Lung (tissue), 12 donors: ENCODE measurements around the gene CTCFL. TPM values are rescaled to one million over a fixed set of nuclear protein-coding genes. Genes with fewer than 3 reads are reported as not detected.

Experiments
- ATAC-seq: fragments of 200-7000 bp; cut with Tn5 transposase; one replicate; pipeline ENCODE4 v1.9.1; 2020; ENCODE audit warnings: moderate number of reproducible peaks; ENCODE audit not compliant: insufficient read depth, low FRiP score
- DNase-seq, 3 donors: peaks; one replicate each; pipeline ENCODE4 v3.0.0-alpha.2; 2013 to 2017
- H3K27ac ChIP-seq, 2 donors: one replicate each; pipeline ENCODE4 v1.5.1; 2013; ENCODE audit warnings: mild to moderate bottlenecking in 2 of 2, moderate library complexity in 2 of 2, control low read depth in 1 of 2, inconsistent platforms in 1 of 2, low read depth in 1 of 2, low read length in 1 of 2
- H3K27me3 ChIP-seq, 3 donors: one replicate each; pipeline ENCODE4 v1.5.1; 2013; ENCODE audit warnings: low read length in 2 of 3; ENCODE audit not compliant: control insufficient read depth in 3 of 3, insufficient read depth in 3 of 3
- H3K36me3 ChIP-seq, 4 donors: one replicate each; pipeline ENCODE4 v1.5.1; 2013; ENCODE audit warnings: low read length in 4 of 4, mild to moderate bottlenecking in 1 of 4, moderate library complexity in 1 of 4; ENCODE audit not compliant: control insufficient read depth in 4 of 4, insufficient read depth in 4 of 4
- H3K4me1 ChIP-seq, 5 donors: one replicate each; pipeline ENCODE4 v1.5.1; 2013; ENCODE audit warnings: low read length in 5 of 5, mild to moderate bottlenecking in 2 of 5, moderate library complexity in 1 of 5; ENCODE audit not compliant: control insufficient read depth in 5 of 5, insufficient read depth in 5 of 5
- H3K4me3 ChIP-seq: one replicate; pipeline ENCODE4 v1.5.1; 2013; ENCODE audit warnings: mild to moderate bottlenecking, control low read depth, moderate library complexity
- H3K9ac ChIP-seq, 2 donors: one replicate each; pipeline ENCODE4 v1.5.1; 2013; ENCODE audit warnings: low read length in 2 of 2, control low read depth in 1 of 2; ENCODE audit not compliant: insufficient read depth in 1 of 2
- H3K9me3 ChIP-seq, 4 donors: one replicate each; pipeline ENCODE4 v1.5.1; 2013; ENCODE audit warnings: low read length in 3 of 4, mild to moderate bottlenecking in 1 of 4, moderate library complexity in 1 of 4; ENCODE audit not compliant: control insufficient read depth in 4 of 4, insufficient read depth in 3 of 4
- WGBS, 2 donors: extraction: QIAGEN DNeasy Blood & Tissue Kit; methylation state at CpG; one replicate each; pipeline ENCODE4 v1.1.7; 2013; 5-methylcytosine and 5-hydroxymethylcytosine counted together
- polyA plus RNA-seq, 2 donors: library from polyadenylated mRNA; stranded (reverse); fragments of 200-250 nt; gene quantifications; one replicate each; pipeline ENCODE4 v1.2.1, GENCODE V29; 2013
- total RNA-seq, 2 donors: library from RNA; depleted of rRNA in 1 of 2; stranded (reverse); fragments of >200 nt in 1 of 2; gene quantifications; one replicate each; pipeline ENCODE4 v1.2.1, GENCODE V29; 2014 to 2021
- TF ChIP-seq, protein P1 (sequence below): IDR thresholded peaks from 2 replicates; pipeline ENCODE4 v1.5.1; 2012; ENCODE audit warnings: mild to moderate bottlenecking; ENCODE audit errors: control extremely low read depth, extremely low read depth
- donor health status: control.
- donor health status: control.
- donor health status: Bipolar disorder and iron deficiency.
- donor health status: healthy.
- donor health status: DM: yes; HTN: yes; CAD: no.

CTCFL gene
- total and polyA plus RNA-seq, 4 donors = 0.02 TPM; not detected in 3

DNA sequence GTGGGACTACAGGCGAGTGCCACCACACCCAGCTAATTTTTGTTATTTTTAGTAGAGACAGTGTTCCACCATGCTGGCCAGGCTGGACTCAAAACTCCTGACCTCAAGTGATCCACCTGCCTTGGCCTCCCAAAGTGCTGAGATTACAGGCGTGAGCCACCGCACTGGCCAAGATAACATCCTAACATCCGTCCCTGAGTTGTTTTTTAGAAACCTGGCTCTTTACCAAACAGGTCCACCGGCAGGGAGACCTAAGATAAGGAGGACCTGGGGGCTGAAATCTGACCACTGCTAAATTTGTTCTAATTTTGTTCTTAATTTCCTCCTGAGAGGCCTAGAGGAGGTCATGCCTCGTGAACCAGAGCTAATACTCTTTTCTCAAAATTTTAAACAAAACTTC is 20.5 kb downstream of the CTCFL start:
- H3K27ac ChIP-seq = no peak overlapping the region
- DNase-seq = no peak
- peaks cover 0 to 7% (median 0%) of the 10 kb centered on the region in 5 donors for H3K4me1 ChIP-seq
- H3K36me3 ChIP-seq = no peaks in the 10 kb centered on the region
- H3K9ac ChIP-seq = no peak overlapping the region
- WGBS, 2 donors = 81 to 90% methylated on average over 6 of the region's 6 CpGs
- H3K27me3 ChIP-seq = no peaks in the 10 kb centered on the region
- H3K4me3 ChIP-seq = no peak overlapping the region
- TF ChIP-seq, protein P1, sequence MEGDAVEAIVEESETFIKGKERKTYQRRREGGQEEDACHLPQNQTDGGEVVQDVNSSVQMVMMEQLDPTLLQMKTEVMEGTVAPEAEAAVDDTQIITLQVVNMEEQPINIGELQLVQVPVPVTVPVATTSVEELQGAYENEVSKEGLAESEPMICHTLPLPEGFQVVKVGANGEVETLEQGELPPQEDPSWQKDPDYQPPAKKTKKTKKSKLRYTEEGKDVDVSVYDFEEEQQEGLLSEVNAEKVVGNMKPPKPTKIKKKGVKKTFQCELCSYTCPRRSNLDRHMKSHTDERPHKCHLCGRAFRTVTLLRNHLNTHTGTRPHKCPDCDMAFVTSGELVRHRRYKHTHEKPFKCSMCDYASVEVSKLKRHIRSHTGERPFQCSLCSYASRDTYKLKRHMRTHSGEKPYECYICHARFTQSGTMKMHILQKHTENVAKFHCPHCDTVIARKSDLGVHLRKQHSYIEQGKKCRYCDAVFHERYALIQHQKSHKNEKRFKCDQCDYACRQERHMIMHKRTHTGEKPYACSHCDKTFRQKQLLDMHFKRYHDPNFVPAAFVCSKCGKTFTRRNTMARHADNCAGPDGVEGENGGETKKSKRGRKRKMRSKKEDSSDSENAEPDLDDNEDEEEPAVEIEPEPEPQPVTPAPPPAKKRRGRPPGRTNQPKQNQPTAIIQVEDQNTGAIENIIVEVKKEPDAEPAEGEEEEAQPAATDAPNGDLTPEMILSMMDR = no peak
- peaks cover 0 to 3% (median 0%) of the 10 kb centered on the region in 4 donors for H3K9me3 ChIP-seq
- no peak for ATAC-seq

DNA sequence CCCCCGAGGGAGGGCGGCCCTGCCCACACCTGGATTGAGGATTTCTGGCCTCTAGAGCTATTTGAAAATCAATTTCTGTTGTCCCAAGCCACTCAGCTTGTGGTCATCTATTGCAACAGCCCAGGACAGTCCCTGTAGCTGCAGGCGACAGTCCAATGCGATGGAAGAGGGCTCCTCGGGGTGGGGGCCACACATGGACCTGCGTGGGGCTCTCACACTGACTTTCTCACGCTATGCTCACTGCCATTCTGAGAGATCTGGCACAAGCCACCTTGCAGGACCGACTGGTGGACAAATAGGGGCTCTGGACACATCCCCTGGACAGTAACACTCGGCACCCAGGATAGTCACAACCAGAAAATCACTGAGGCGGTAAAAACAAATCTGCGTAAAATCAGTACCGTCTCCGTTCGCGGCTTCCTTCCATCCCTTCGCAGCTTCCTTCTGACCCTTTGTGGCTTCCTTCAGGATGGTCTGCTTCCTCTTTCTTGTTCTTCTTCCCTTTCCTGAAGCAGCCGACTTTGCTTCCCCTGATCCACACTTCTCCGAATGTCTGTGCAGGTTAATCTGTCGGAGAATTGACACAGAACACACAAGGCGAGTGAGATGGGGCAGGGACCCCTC is 21.8 kb downstream of the CTCFL start:
- WGBS, 2 donors = 40 to 64% methylated on average over 20 of the region's 20 CpGs

DNA sequence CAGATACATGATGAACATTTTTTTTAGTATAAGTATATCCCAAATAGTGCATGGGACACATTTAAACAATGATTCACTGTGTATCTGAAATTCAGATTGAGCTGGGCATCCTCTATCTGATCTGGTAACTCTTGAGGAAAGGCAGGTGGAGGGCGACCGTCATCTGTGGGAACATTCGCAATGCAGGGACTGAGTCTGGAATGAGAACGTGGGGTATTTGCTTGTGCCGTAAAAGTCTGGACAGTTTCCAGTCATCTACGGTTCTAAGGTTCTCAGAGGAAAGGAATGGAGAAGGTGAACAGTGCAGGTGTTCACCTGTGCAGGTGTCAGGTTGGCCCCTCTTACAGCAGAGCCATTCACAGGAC is 22.6 kb downstream of the CTCFL start:
- WGBS, 2 donors = 89 to 90% methylated on average over 6 of the region's 6 CpGs
- DNase-seq (no peak), ATAC-seq (no peak)
- Histone ChIP-seq H3K27me3 (no peaks in the 10 kb centered on the region), H3K27ac (no peak overlapping the region), H3K36me3 (no peaks in the 10 kb centered on the region), H3K9me3 (peaks cover 0 to under 1% (median 0%) of the 10 kb centered on the region in 4 donors), H3K9ac (no peak overlapping the region), H3K4me3 (no peak overlapping the region), H3K4me1 (peaks cover 0 to 3% (median 0%) of the 10 kb centered on the region in 5 donors)
- TF ChIP-seq, protein P1 = no peak

More for the DNA sequence above, 21.8 kb downstream of the CTCFL start:
- ATAC-seq = no peak
- H3K9ac ChIP-seq = no peak overlapping the region
- H3K4me3 ChIP-seq = no peak overlapping the region
- DNase-seq = no peak
- H3K27ac ChIP-seq = no peak overlapping the region
- H3K4me1 ChIP-seq = peaks cover 0 to 7% (median 0%) of the 10 kb centered on the region in 5 donors
- peaks cover 0 to 3% (median 0%) of the 10 kb centered on the region in 4 donors for H3K9me3 ChIP-seq
- H3K36me3 ChIP-seq = no peaks in the 10 kb centered on the region
- H3K27me3 ChIP-seq = no peaks in the 10 kb centered on the region
- TF ChIP-seq, protein P1 = no peak
